GM21528 (cell line): Measurements from ENCODE around the gene RFX3.

Source experiments
- ATAC-seq: cut with Tn5 transposase; IDR thresholded peaks from one replicate; pipeline ENCODE4 v1.9.1; 2021; ENCODE audit warnings: mild to moderate bottlenecking, moderate library complexity; ENCODE audit not compliant: unreplicated experiment, low FRiP score

Gene RFX3

GRCh38 chr9:3525836-3526164 lies at the start of gene RFX3:
Gene RFX3, minus strand, starts transcription at chr9:3526001. Its CDS starts 130,413 bp downstream, at chr9:3395588.
- ATAC-seq = peak; percentile 58

DNA sequence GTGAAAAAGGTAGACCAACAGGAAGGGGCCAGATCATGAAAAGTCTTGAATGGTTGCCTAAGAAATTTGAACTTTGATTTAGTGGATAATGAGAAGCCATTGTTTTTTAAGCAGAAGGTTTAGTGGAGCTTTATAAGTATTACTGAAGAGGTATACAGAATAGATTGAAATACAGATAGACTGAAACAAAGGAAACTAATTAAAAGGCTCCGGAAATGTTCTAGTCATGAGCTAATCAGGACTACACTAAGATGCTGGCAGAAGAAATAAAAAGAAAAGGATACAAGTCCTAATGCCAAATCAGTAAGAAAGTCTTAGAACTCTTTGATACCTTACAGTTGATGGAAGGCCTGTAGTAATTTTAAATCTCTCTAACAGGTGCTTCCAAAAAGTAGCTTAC lies 45.7 kb upstream of the RFX3 start:
- no peak for ATAC-seq

DNA sequence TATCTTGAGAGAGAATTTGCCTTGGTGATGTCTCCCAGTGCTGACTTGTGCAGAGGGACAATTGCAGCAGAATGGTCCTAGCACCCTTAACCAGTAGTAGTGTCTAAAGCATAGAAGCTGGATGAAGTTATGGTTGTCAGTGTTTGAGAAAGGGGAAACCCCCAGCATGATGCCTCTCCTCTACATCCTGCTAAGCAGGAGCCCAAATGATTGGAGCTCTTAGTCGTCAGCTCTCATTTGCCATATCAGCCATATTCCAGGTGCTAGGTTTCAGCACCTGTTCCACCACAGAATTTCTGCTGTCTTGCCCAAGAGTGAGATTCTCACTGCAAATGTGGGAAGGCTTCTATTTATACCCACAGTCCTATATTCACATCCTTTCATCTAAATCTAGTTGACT lies 43.7 kb upstream of the RFX3 start:
- ATAC-seq = no peak

DNA sequence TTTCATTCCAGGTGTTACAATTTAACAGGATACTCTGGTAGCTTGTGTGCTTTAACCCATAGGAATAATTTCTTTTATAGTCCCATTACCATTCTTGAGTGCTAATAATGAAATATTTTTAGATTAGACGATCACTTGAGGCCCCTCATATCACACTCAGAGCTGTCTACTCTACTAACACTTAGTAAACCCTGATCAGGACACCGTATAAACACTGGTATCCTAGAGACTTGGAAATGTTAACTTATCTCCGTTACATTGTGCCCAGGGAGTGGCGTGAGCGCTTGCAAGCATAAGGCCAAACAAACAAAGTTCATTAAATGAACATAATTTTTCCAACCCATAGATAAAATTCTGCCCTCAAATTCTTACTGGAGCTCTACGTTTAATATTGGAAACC lies 42.2 kb upstream of the RFX3 start:
- ATAC-seq = no peak

DNA sequence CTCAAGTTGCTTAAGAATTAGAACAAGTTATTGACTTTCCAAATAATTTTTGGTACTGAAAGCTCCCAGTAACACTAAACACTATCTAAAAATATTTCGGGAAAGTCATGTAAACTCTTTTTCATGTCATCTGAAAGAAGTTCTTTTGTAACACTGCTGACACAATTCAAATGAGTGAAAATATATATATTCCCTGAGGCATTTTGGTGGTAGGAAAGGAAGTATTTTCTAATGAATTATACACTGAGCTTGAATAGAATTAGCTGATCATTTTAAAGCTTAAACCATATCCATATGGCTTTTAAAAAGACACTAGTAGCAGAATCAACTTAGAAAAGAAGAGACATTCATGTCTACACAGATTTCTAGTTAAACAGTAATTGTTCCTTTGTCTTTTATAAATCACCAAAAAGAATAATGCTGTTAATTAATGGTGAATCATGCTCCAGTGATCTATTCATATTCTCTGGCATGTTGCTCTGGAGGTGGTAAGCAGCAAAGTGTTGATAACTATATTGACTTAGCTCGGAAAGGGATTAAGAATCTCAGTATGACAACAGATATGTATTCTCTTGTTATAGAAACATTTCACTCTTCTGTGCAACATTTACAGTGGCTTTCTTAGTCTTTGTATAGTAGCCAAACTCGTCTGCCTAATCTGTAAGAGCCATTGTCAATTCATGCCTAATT lies 27.4 kb upstream of the RFX3 start:
- no peak for ATAC-seq

GRCh38 chr9:3549225-3549624 lies 23.4 kb upstream of the RFX3 start:
- ATAC-seq = no peak

GRCh38 chr9:3548648-3549047 lies 22.8 kb upstream of the RFX3 start:
- no peak for ATAC-seq

DNA sequence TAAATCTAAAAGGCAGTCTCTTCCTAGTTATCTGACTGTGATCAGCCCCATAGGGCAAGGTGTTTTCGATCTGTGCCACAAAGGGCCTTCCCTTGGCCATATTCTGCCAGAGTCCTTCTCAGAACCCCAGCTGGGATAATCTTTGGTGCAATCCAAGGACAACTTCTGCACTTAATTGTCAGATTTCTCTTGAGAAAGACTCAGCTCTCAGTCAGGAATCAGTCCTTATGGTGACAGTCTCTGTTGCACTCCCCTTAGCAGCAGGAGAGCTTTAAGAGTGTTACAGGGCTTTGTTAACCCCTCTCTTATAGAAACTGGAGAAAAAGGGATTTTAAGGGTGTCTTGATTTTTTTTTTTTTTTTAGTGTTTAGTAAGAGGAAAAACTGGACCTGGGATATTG lies 15.4 kb upstream of the RFX3 start:
- no peak for ATAC-seq

DNA sequence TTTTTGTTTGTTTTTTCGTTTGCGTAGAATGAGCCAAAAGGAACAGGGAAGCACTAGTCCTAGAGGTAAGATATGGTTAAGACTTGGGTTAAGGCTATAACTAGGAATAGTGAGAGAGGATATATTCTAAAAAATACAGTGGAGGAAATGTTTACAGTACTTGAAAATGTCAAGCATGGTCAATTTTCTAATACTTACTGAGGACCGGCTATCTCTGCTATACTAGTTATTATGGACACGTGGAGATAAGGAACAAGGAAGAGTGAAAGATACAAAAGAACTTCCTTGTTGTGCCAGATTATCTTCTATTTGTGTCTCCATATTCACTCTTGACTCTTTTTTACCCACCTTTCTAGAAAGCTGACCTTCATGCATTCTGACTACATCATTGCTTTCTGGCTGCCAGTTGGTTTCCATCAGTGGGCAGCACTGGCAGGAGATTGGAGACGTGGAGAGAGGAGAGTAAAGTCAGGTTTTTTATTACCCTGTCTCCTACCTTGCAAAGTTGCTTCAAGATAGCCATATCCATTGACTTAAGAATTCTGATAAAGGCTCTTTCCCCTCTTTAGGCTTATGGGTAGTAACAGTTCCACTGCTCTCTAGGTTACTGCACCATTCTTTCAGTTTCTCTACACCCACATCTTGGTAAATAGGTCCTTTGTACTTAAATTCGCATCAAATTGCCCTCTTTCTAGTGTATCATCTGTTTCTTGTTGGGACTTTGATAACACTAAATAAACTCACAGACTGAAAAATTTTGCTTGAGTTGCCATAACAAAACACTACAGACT lies 9.0 kb upstream of the RFX3 start:
- no peak for ATAC-seq

- no peak for ATAC-seq
These were observed 6.4 kb upstream of the RFX3 start for GRCh38 chr9:3532158-3532557.

DNA sequence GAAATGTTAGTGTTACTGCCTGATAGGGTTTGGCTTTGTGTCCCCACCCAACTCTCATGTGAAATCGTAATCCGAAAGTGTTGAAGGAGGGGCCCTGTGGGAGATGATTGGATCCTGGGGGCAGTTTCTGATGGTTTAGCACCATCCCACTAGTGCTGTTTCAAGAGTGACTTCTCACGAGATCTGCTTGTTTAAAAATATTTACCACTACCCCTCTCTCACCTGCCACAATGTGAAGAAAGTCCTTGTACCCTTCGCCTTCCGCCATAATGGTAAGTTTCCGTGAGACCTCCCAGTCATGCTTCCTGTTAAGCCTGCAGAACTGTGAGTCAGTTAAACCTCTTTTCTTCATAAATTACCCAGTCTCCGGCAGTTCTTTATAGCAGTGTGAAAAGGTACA lies 2.6 kb upstream of the RFX3 start:
- ATAC-seq = no peak

GRCh38 chr9:3526997-3527940 lies 1.5 kb upstream of the RFX3 start:
- ATAC-seq = peak; percentile 11

DNA sequence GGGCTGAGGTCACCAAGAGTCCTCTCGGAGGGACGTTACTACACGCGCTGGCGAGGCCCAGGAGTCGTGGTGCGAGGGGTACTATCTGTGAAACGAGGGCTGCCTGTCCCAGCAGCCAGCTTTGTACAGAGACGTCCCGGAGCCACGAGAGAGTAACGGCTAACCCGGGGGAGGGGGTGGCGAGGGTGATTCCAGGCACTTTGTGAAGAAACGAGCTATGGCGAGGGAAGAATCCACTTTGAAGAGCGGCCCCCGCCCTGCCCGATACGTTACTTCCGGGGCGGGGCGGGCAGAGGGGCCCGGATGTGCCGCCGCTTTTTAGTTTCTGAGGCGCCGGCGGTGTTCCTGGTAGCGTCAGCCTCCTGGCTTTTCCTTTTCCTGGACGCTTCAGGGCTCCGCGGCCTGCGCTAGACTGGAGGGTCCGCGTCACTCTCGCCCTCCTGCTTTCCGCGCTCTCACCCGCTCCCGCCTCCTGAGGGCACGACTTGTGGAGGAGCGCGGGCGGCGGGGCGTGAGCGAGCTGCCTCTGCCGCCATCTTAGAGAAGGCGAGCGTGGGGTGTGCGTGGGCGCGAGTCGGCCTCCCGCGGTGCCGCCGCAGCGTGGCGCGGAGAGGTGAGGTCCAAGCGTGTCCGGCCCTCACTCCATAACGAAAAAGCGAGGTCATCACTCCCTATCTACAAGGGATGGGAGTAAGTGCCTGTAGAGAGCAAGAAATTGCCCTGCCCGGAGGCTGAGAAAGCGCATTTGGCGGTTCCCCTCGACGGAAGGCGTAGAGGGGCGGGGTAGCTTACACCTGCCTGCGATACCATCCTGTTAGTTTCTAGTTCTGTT lies 580 bp upstream of the RFX3 start:
- ATAC-seq = peak; percentile 77

DNA sequence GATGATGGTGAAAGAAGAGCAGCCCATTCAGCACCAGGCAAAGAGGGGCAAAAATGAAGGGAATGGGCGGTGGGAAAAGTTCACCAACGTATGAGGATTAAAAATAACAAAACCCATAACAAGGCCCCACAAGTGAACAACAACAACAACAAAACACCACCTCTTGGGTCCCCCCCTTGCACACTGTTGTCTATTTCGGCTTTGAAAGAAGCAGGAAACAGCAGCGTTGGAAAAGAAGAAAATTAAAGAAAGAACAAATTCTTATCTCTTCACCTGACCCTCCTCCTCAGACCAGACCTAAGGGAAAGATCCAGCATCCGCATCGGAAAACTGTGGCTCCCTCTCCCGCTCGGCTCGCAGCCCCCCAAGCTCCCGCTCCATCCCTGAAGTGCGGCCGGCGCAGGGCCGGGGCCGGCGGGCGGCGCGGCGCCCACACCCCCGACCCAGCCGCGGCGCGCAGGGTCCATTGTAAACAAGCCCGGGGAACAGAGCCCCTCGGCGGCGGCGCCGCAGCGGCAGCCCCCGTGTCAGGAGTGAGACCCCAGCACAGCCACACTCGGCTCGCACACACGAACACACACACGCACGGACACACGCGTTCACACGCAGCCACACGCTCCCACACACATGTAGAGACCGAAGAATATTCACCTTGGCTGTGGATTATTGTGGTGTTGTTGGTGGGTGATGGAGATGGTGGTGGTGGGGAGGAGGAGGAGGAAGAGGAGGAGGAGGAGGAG lies 535 bp downstream of the RFX3 start:
- ATAC-seq = no peak

DNA sequence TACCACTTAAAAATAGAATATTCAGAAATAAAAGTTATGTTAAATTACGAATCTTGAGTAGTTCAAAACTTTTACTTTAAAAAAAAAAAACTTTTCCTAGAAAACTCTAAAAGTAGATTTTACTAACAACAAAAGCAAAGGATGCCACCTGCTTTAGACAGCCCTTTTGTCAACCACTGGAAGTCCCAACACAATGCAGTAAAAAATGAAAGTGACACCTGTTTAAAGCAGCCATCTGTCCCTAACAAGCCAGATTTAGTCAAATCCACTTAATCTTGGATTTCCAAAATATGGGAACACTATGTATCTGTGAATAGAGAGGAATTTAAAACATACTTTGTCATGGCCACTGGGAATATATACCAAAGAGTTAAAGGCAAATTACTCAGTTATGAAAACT lies 3.8 kb downstream of the RFX3 start:
- no peak for ATAC-seq

DNA sequence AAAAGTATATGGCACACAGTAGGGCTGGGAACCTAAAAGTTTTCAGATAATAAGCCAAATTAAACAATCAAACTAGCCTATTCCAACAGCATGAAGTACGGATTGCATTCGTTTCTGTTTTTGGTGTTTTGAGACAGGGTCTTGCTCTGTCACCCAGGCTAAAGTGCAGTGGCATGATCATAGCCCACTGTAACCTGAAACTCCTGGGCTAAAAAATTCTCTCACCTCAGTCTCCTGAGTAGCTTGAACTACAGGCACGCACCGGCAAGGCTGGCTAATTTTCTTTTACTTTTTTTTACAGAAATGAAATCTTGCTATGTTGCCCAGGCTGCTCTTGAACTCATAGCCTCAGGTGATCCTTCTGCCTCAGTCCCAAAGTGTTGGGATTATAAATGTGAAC lies 5.2 kb downstream of the RFX3 start:
- ATAC-seq = no peak

GRCh38 chr9:3517377-3518048 lies 8.3 kb downstream of the RFX3 start:
- ATAC-seq = no peak

DNA sequence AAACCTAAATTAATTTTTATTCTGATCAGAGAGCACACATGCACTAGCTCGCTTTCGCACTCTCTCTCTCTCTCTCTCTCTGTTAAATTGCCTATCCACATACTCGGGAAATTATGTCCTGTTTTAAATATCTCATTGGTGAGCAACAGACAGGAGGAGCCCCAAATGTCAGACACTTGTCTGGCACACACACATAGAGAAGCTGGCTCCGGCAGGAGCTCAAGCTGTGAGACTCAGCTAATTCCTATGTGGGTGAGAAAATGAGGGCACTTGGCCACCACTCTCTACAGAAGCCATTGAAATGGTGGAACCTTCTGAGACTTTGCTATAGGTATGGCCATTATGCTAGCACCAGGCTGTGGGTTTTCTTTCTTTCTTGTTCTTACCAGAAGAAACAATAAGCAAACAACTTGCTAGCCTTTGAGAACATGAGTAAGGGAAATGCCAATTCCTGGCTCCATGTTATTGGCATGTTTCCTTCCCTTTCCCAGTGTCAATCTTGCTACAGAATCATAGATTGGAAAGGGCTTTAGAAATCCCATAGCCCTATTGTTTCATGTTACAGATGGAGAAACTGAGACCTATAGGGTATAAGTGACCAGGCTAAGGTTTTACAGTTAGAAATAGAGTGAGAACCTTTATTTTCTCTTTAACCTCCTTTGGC lies 9.0 kb downstream of the RFX3 start:
- ATAC-seq = no peak

GRCh38 chr9:3515405-3515804 lies 10.4 kb downstream of the RFX3 start:
- no peak for ATAC-seq
